Left colon (tissue), 2 donors: ENCODE data around the gene KLF15. TPM values are rescaled to one million over a fixed set of nuclear protein-coding genes. Genes with fewer than 3 reads are reported as not detected.

Experiments
- ATAC-seq: fragments of 200-7000 bp; cut with Tn5 transposase; one replicate; pipeline ENCODE4 v1.9.1; 2020; ENCODE audit warnings: mild to moderate bottlenecking, moderate library complexity
- DNase-seq, 2 donors: peaks; one replicate each; pipeline ENCODE4 v3.0.0-alpha.2; 2020
- intact Hi-C, 2 donors: fragments of 100-400 bp; cut with DNase I in 1 of 2; cut with micrococcal nuclease in 1 of 2; formaldehyde crosslinking; loops; one replicate each; pipeline versions ENCODE4 v1.11.2 to v1.14.0; 2022; cut with DNase I, micrococcal nuclease
- total RNA-seq, 2 donors: library from RNA; stranded (reverse); fragmentation: NEBNext Ultra II Directional; extraction: Animal tissue kit (Norgen Biotek cat#: 25700); gene quantifications; one replicate each; pipeline ENCODE4 v1.2.1, GENCODE V29; 2021
- donor health status: DM: no; HTN: no; CAD: no.
- donor health status: DM: yes; HTN: yes; CAD: no.

The KLF15 gene
- total RNA-seq, 2 donors from 2014 or later = 1.6 TPM

- no peak for ATAC-seq
- intact Hi-C loops = no loop called here
- no peak for DNase-seq
These were observed 42.9 kb downstream of the KLF15 start for GRCh38 chr3:126314305-126314789.

- ATAC-seq (peak; percentile 25), DNase-seq (no peak)
- intact Hi-C loops = no loop called here
These were observed 43.5 kb downstream of the KLF15 start for GRCh38 chr3:126313580-126314304.

- intact Hi-C loops = no loop called here
- no peak for ATAC-seq
These were observed 44.0 kb downstream of the KLF15 start for GRCh38 chr3:126313166-126313565.

DNA sequence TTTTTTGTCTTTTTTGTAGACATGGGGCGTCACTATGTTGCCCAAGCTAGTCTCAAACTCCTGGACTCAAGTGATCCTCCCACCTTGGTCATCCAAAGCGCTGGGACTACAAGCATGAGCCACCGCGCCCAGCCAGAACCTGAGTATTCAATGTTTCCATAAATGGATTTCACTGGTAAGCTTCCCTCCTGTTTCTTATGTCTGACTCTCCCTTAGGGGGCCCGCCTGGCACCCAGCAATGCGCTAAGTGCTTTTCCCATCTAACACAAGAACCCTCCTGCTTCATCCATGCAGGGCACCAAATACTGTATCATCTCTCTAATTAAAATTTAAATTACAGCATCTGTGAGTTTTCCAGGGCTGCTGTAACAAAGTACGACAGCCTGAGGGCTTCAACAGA, 44.9 kb downstream of the KLF15 start:
- no peak for DNase-seq
- intact Hi-C loops = no loop called here
- ATAC-seq = no peak

More at GRCh38 chr3:126313166-126313565, 44.0 kb downstream of the KLF15 start:
- DNase-seq = no peak

- intact Hi-C loops = no loop called here
- DNase-seq = no peak
- ATAC-seq = no peak
These were observed 45.8 kb downstream of the KLF15 start for GRCh38 chr3:126311338-126311978.

DNA sequence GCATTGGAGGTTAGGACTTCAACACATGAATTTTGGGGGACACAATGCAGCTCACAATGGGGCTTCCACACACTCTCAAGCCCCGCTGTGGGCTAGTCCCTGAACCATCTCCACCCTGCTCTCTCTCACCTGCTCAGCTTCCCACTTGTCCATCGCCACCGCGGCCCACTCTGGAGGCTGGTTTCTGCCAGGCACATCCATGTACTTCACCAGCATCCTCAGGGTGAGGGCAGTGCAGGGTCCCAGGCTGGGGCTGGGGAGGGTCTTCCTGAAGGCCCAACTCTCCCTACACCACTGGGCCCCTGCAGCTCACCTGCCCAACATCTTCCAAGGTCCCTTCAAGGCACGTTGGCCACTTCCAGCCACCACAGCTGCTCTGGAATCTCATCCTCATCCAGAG, 46.4 kb downstream of the KLF15 start:
- intact Hi-C loops = no loop called here
- ATAC-seq (no peak), DNase-seq (no peak)

DNA sequence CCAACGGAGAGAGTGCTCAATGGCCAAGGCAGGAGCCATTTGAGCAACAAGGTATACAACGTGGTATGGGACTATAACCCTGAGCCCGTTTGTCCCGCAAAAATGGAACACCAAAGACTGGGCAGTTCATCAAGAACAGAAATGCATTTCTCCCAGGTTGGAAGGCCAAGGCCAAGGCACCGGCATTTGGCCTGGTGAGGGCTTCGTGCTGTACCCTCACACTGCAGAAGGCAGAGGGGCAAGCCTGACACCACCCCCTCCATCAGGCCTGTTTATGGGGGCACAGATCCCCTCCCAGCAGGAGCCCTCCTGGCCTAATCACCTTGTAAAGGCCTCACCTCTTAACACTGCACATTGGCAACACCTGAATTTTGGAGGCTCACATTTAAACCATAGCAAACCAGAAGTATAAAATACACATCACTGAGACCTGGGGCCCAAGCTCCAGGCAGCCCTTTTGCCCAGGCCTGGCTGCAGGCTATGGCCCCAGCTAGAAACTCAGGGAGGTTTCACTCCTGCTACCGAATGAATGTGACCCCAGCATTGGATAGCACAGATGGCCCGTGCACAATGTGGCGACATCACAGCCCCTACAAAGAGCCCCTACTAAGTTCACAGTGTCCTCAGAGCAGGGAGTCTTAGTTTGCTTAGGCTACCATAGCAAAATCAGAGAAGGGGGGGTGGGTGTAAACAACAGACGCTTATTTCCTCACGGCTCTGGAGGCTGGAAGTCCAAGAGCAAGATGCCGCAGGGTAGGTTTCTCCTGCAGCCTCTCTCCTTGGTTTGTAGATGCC, 47.1 kb downstream of the KLF15 start:
- no peak for ATAC-seq
- intact Hi-C loops = no loop called here
- DNase-seq = no peak

DNA sequence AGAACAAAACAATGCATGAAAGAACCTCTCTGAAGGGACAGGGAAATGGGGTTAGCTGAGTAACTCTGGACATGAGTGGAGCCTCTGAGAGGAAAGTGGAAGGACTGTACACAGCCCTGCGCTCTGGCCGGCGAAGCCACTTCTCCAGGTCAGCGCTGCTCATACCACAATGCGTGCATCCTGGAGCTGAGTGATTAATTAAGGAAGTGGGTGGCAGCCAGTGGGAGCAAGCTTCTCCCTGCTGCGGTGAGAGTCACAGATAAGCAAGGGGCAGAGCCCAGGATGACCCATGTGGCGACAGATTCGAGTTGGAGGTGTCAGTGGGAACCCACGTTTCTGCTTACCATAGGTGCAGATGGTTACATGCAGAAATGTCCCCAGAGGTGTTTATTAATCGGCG, 48.0 kb downstream of the KLF15 start:
- DNase-seq = no peak
- ATAC-seq = no peak
- intact Hi-C loops = no loop called here

DNA sequence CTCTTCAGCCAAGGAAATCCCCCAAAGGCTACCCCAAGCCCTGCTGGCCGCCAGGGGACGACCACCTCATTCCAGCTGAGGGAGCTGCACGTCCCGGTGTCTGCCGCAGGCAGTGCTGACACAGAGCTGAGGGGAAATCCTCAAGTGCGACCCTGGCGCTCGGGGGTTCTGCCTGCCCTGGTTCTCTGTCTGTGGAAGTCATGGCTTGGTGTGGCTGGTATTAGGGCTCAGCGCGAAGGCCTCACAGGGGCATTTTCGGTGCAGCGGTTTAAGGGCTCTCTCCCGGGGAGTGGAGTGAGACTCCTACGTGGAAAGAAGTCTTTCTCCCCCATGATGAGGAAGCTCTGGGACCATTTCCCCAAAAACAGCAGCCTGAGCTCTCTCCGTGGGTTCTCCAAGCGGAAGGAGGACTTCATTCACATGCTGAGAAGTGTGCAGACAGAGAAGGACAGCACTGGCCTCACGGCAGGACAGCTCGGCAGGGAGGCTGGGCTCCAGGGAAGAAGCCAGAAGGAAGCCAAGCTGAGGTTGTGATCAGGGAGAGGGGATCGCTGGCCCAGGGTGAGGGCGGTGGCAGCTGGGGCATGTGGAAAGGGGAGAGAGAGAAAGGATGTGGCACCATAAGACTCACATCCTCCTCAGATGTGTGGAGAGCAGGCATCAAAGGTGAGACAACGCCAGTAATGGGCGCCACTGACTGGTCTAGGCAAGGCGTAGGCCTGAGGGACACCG, 48.6 kb downstream of the KLF15 start:
- no peak for ATAC-seq
- DNase-seq = no peak
- intact Hi-C loops = no loop called here

DNA sequence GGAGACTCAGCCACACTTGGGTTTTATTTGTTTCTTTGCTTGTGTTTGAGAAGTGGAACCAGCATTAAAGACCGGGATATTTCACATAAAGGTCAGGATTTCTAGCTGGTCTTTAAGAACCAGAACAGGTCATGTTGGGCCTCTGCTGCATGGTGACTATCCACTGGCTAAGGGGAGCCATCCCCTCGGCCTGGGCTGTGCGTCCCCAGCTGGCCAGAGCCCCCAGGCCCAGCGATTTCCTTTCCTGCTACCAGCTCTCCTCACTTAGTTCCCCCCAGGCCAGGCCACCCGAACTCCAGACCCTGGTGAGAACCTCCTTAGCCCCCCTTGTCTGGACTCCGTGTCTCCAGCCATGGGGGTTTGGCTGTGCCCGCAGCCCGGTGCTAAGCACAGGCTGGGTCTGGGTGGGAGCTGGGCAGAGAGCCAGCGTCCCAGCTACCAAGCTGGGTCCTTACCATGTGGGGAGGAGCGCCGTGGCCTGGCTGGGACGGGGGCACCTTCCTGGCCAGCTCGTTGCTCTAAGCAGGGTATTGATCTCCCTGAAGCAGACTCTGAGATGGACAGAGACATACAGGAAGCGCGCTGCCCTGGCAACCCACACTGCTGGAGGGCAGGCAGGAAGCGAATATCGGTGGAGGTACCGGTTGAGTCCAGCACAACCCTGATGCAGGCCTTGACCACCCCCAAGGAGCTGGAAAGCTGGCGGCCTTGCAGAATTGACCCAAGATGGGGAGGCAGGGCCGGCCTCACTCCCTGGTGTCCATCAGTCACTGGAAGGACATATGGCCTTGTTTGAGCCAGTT, 49.4 kb downstream of the KLF15 start:
- DNase-seq (no peak), ATAC-seq (no peak)
- intact Hi-C loops = no loop called here

GRCh38 chr3:126306888-126307482, 50.2 kb downstream of the KLF15 start:
- no peak for ATAC-seq
- DNase-seq = no peak
- intact Hi-C loops = no loop called here

DNA sequence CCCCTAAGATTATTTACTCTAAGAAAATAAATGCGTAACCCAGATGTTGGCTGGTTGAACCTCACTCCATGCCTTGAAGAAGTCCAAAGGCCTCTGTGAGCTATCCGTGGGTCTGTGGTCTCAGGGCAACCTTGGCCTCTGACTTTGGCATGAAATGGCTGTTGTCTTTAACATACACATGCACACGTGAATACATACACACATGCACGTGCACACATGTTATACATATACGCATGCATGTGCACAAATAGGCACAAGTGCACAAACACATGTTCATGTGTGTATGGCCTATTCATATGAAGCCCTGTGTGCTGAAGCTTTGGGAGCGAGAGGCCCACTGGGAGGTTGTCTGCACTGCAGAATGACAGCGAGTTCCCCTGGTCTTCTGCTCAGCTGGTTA, 50.8 kb downstream of the KLF15 start:
- ATAC-seq = no peak
- intact Hi-C loops = no loop called here
- DNase-seq = no peak

DNA sequence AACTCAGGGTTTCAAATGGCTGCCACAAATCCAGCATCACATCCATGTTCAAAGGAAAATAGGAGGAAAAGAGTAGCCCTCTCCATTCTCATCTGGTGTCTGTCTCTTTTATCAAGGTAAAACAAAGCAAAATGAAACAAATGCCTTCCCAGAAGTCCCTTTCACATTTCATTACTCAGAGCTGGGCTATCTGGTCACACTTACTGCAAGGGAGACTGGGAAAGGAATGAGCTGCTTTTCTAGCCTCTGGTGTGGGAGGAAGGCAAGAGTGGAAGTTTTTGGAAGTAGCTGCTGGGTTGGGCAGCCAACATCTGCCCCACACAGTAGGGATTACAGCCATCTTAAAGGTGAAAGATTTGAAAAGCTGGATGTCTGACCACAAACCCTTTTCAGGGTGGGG, 51.8 kb downstream of the KLF15 start:
- ATAC-seq (no peak), DNase-seq (no peak)
- intact Hi-C loops = no loop called here

GRCh38 chr3:126304704-126305103, 52.5 kb downstream of the KLF15 start:
- ATAC-seq (no peak), DNase-seq (no peak)
- intact Hi-C loops = no loop called here

DNA sequence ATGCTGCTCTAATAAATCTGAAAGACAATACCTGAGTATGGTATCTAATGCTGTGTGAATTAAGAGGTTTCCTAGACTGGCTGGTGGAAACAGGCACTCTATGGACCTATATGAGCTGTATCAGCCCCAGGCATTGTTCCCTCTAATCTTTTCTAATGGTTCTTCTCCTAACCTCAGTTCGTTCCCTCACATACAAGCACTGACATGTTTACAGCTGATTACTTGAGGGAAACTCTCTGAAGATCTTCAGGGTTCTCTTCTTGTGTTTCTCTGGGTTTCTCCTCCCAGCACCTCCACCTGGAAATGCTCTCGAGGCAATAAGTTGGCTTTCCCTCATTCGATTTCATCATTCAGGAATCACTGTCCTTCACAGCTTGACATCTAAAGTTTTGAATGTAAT, 52.9 kb downstream of the KLF15 start:
- DNase-seq = no peak
- intact Hi-C loops = no loop called here
- no peak for ATAC-seq

GRCh38 chr3:126303272-126303671, 53.9 kb downstream of the KLF15 start:
- no peak for ATAC-seq
- intact Hi-C loops = no loop called here
- DNase-seq = no peak

GRCh38 chr3:126300761-126301481, 56.3 kb downstream of the KLF15 start:
- no peak for DNase-seq
- intact Hi-C loops = no loop called here
- ATAC-seq = no peak
